Psoas muscle (tissue), 8 donors: Measurements from ENCODE around the gene RARB. TPM values are rescaled to one million over a fixed set of nuclear protein-coding genes. Genes with fewer than 3 reads are reported as not detected.

Experiments used
- ATAC-seq, 4 donors: fragments of 200-7000 bp; cut with Tn5 transposase; one replicate each; pipeline ENCODE4 v1.9.1; 2020; ENCODE audit warnings: moderate library complexity in 3 of 4, mild to moderate bottlenecking in 2 of 4
- DNase-seq, 2 donors: peaks; one replicate each; pipeline ENCODE4 v3.0.0-alpha.2; 2020
- H3K27ac ChIP-seq: fragments of 200-600 bp; one replicate; pipeline ENCODE4 v1.8.0; 2022
- H3K27me3 ChIP-seq, 3 donors: fragments of 200-600 bp in 1 of 3; one replicate each; pipeline versions ENCODE4 v1.6.1 to v1.8.0; 2013 to 2022; ENCODE audit warnings: low read length in 2 of 3, mild to moderate bottlenecking in 2 of 3, moderate library complexity in 1 of 3; ENCODE audit not compliant: insufficient read depth in 3 of 3
- H3K36me3 ChIP-seq, 2 donors: fragments of 200-600 bp in 1 of 2; one replicate each; pipeline versions ENCODE4 v1.6.1 to v1.8.0; 2013 to 2022; ENCODE audit warnings: low read depth in 1 of 2, mild to moderate bottlenecking in 1 of 2, moderate library complexity in 1 of 2; ENCODE audit not compliant: insufficient read depth in 1 of 2
- H3K4me1 ChIP-seq: fragments of 200-600 bp; one replicate; pipeline ENCODE4 v1.8.0; 2022
- H3K4me3 ChIP-seq: fragments of 200-600 bp; one replicate; pipeline ENCODE4 v1.8.0; 2022; ENCODE audit warnings: mild to moderate bottlenecking
- H3K9me3 ChIP-seq: fragments of 200-600 bp; one replicate; pipeline ENCODE4 v1.8.0; 2022
- CTCF ChIP-seq: fragments of 200-600 bp; IDR thresholded peaks from one replicate; pipeline ENCODE4 v1.8.0; 2022; ENCODE audit warnings: antibody characterized with exemption
- WGBS, 3 donors: extraction: QIAGEN DNeasy Blood & Tissue Kit; methylation state at CpG; one replicate each; pipeline versions ENCODE4 v1.1.6 to v1.1.7; 2013; 5-methylcytosine and 5-hydroxymethylcytosine counted together
- intact Hi-C, 2 donors: fragments of 100-400 bp; cut with DNase I; formaldehyde crosslinking; loops; one replicate each; pipeline versions ENCODE4 v1.11.0 to v1.14.2; 2022
- polyA plus RNA-seq, 3 donors: library from polyadenylated mRNA; stranded (reverse); fragments of 200-250 nt; gene quantifications; one replicate each; pipeline ENCODE4 v1.2.3, GENCODE V29; 2013
- total RNA-seq, 4 donors: library from RNA; stranded (reverse); fragmentation: NEBNext Ultra II Directional in 2 of 4; extraction: Animal tissue kit (Norgen Biotek cat#: 25700) in 2 of 4; gene quantifications; one replicate each; pipeline versions ENCODE4 v1.2.1 to v1.2.4, GENCODE V29; 2021 to 2023
- donor health status: healthy with polysubstance abuse.
- donor health status: DM: no; HTN: no; CAD: no; lungs with moderate emphysema.
- donor health status: Bipolar disorder and iron deficiency.
- donor health status: healthy.
- donor health status: DM: yes; HTN: yes; CAD: no.
- donor health status: DM: no; HTN: no; CAD: no.
- donor health status: DM: no; HTN: no; CAD: no.
- donor health status: DM: yes; HTN: yes; CAD: no.

RARB gene
- total and polyA plus RNA-seq, 7 donors = 1.1 to 5.4 (median 1.9) TPM

DNA sequence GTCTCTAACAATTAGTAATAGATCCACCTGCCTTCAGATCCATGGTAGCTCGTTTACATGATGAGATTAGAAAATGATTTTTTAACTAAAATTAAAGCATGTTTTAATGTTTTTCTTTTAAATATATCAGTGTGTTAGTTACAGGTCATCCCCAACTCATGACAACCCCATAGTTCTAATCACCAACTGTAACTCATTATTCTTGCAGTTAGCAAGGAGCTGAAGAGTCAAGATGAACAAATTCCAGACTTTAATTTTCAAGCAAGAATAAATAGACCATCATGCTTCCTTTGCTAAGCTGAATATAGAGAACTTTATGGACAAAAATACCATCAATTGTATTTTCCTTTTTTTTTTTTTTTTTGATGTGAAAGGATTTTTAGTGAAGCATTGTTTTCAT lies 135.5 kb downstream of the RARB start:
- H3K36me3 ChIP-seq = no peaks in the 10 kb centered on the region
- intact Hi-C loops = no loop called here
- 79 to 93% (median 85%) methylated on average over 1 of the region's 1 CpG for WGBS, 3 donors
- H3K9me3 ChIP-seq = no peaks in the 10 kb centered on the region
- no peak overlapping the region for H3K4me3 ChIP-seq
- TF ChIP-seq CTCF = no peak
- peaks cover 0 to 4% (median 0%) of the 10 kb centered on the region in 3 donors for H3K27me3 ChIP-seq
- H3K4me1 ChIP-seq = peaks cover 4% of the 10 kb centered on the region
- H3K27ac ChIP-seq = no peak overlapping the region
- no peak for DNase-seq
- ATAC-seq = no peak

GRCh38 chr3:25564075-25564474 lies 136.0 kb downstream of the RARB start:
- intact Hi-C loops = no loop called here
- Histone ChIP-seq H3K4me3 (no peak overlapping the region), H3K27me3 (peaks cover 0 to 4% (median 0%) of the 10 kb centered on the region in 3 donors), H3K27ac (no peak overlapping the region), H3K36me3 (no peaks in the 10 kb centered on the region), H3K9me3 (no peaks in the 10 kb centered on the region), H3K4me1 (peaks cover 9% of the 10 kb centered on the region)
- 83 to 93% (median 87%) methylated on average over 4 of the region's 4 CpGs for WGBS, 3 donors
- ATAC-seq = no peak
- no peak for DNase-seq
- no peak for TF ChIP-seq CTCF

DNA sequence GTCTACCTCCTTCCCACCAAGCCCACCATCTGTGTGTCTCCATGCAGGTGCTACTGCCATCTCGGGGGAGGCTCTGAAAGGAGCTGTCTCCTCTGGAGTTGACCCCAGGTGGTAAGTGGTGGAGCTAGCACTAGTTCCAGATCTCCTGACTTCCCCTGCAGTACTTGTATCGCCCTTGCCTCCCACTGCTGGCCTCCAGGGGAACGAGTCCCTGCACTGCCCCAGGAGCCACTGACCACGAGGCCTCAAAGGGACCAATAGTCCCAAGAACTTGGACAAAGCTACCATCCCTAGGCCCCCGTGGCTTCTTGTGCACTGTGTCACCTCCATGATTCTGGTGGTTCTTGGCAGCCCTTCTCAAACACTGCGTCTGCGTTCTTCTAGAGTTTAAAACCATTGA lies 137.7 kb downstream of the RARB start:
- peaks cover 0 to 6% of the 10 kb centered on the region in 2 donors for H3K36me3 ChIP-seq
- intact Hi-C loops = loop anchor here in 1 of 2 donors (5.0 kb wide), 1 partner anchor 44 kb away; no protein-coding TSS in a partner anchor
- DNase-seq = no peak
- ATAC-seq = no peak
- no peak for TF ChIP-seq CTCF
- H3K27me3 ChIP-seq = no peaks in the 10 kb centered on the region
- WGBS, 3 donors = 93 to 95% (median 95%) methylated on average over 7 of the region's 7 CpGs
- H3K9me3 ChIP-seq = no peaks in the 10 kb centered on the region
- peaks cover 12% of the 10 kb centered on the region for H3K4me1 ChIP-seq
- no peak overlapping the region for H3K4me3 ChIP-seq
- H3K27ac ChIP-seq = no peak overlapping the region

- no peaks in the 10 kb centered on the region for H3K27me3 ChIP-seq
- peaks cover 12% of the 10 kb centered on the region for H3K4me1 ChIP-seq
- TF ChIP-seq CTCF = no peak
- intact Hi-C loops = loop anchor here in 1 of 2 donors (5.0 kb wide), 1 partner anchor 44 kb away; no protein-coding TSS in a partner anchor
- no peak overlapping the region for H3K4me3 ChIP-seq
- DNase-seq (no peak), ATAC-seq (no peak)
- H3K27ac ChIP-seq = no peak overlapping the region
- peaks cover 0 to 10% of the 10 kb centered on the region in 2 donors for H3K36me3 ChIP-seq
- 77 to 87% (median 83%) methylated on average over 5 of the region's 5 CpGs for WGBS, 3 donors
- no peaks in the 10 kb centered on the region for H3K9me3 ChIP-seq
Measured at GRCh38 chr3:25566358-25566920, 138.4 kb downstream of the RARB start.

DNA sequence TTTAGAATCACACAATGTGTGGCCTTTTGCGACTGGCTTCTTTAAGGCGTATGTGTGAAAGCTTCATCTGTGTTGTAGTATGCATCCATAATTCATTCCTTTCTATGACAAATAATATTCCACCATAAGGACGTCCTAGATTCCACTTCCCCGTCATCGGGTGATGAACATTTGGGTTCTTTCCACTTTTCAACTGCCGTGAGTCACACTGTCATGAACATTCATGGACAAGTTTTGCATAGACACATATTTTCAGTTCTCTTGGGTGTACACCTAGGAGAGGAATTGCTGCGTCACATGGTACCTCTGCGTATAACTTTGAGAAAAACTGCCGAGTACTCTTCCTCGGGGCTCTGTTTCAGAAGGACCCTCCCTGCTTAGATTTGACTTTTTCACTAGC lies 139.3 kb downstream of the RARB start:
- 79 to 87% (median 86%) methylated on average over 10 of the region's 10 CpGs for WGBS, 3 donors
- DNase-seq (no peak), ATAC-seq (no peak)
- intact Hi-C loops = loop anchor here in 1 of 2 donors (5.0 kb wide), 1 partner anchor 45 kb away; no protein-coding TSS in a partner anchor
- Histone ChIP-seq H3K36me3 (peaks cover 0 to 10% of the 10 kb centered on the region in 2 donors), H3K4me1 (peaks cover 12% of the 10 kb centered on the region), H3K27ac (no peak overlapping the region), H3K9me3 (no peaks in the 10 kb centered on the region), H3K27me3 (no peaks in the 10 kb centered on the region), H3K4me3 (no peak overlapping the region)
- TF ChIP-seq CTCF = no peak
